Mesodermal cell (in vitro differentiated cells): ENCODE data around the gene HUS1B. TPM values are rescaled to one million over a fixed set of nuclear protein-coding genes. Genes with fewer than 3 reads are reported as not detected.
"Not testable (repeated sequence)": the region's sequence is repeated elsewhere in the genome, so short reads cannot be mapped to it uniquely, and the experiment has no call there.

Experiments
- H3K27ac ChIP-seq: 2 replicates; pipeline ENCODE4 v1.7.0; 2013; ENCODE audit warnings: mild to moderate bottlenecking, low read depth, low read length, moderate library complexity; ENCODE audit not compliant: severe bottlenecking
- H3K36me3 ChIP-seq: 2 replicates; pipeline ENCODE4 v1.7.1; 2013; ENCODE audit warnings: mild to moderate bottlenecking, low read length, moderate library complexity; ENCODE audit not compliant: control insufficient read depth, insufficient read depth
- H3K4me1 ChIP-seq: one replicate; pipeline ENCODE4 v1.7.1; 2013; ENCODE audit warnings: mild to moderate bottlenecking, low read length; ENCODE audit not compliant: insufficient read depth, control insufficient read depth, poor library complexity, severe bottlenecking
- H3K4me3 ChIP-seq: 2 replicates; pipeline ENCODE4 v1.7.0; 2013; ENCODE audit warnings: low read length, control low read depth, mild to moderate bottlenecking; ENCODE audit not compliant: insufficient read depth, poor library complexity, severe bottlenecking; ENCODE audit errors: extremely low read depth
- H3K9me3 ChIP-seq: 2 replicates; pipeline ENCODE4 v1.7.1; 2013; ENCODE audit warnings: mild to moderate bottlenecking, low read length, moderate library complexity; ENCODE audit not compliant: control insufficient read depth
- WGBS, 2 experiments: methylation state at CpG; one replicate each; pipeline ENCODE4 v1.1.5; 2013; ENCODE audit warnings: missing lambda C conversion rate in 2 of 2; ENCODE audit not compliant: insufficient coverage in 2 of 2; 5-methylcytosine and 5-hydroxymethylcytosine counted together
- polyA plus RNA-seq, 2 experiments: library from polyadenylated mRNA; stranded (reverse); fragments of 50-300 nt; gene quantifications; one replicate each; pipeline ENCODE4 v1.2.3, GENCODE V29; 2013

The HUS1B gene
- not detected for polyA plus RNA-seq (2013, experiment 1 of 2)
- not detected for polyA plus RNA-seq (2013, experiment 2 of 2)

DNA sequence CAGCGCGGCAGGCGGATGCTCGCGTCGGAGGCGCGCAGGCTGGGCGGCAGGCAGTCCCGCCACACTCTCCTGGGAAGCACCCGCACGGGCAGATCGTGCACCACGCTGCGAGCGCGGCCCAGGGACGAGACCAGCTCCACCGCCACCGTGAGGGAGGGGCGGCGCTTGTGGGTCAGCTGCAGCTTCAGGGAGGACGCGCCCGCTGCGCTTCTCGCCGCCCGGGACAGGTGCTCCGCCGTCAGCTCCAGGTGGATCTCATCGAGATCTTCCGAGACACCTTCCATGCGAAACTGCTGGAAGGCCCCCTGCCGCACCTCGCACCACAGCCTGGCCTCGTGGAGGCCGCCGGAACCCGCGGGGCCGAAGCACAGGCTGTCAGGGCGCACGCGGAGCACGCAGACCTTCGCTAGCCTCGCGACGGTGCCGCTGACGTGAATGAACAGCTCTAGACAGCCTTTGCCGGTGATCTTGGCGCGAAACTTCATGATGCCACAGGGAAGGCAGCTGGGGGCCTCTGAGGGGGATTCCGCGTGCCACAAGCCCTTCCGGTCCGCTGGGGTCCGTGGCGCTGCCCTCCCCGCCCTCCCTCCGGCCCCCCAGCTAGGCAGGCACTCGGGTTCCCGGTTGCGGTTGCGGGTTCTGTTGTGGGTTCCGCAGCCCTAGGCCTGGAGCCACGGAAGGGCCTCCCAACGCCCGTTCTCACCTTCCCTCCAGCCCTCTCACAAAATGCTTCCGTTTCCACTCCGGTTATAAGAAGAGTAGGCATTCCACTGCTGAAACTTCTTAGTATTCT lies at the start of gene HUS1B:
TSS of gene HUS1B (minus strand) at position 641 of the 793 bp plus-strand sequence. CDS start at position 485, 156 bp downstream.
- peaks cover 26% of the 10 kb centered on the region for H3K4me1 ChIP-seq
- no peak within 1 kb of the TSS for H3K27ac ChIP-seq
- no peak within 1 kb of the TSS for H3K4me3 ChIP-seq
- H3K9me3 ChIP-seq: no peaks in the 10 kb centered on the region
- peaks cover 8% of the 10 kb centered on the region for H3K36me3 ChIP-seq
- 96% methylated on average over 64 to 72 of the region's 73 CpGs for WGBS, 2 experiments

DNA sequence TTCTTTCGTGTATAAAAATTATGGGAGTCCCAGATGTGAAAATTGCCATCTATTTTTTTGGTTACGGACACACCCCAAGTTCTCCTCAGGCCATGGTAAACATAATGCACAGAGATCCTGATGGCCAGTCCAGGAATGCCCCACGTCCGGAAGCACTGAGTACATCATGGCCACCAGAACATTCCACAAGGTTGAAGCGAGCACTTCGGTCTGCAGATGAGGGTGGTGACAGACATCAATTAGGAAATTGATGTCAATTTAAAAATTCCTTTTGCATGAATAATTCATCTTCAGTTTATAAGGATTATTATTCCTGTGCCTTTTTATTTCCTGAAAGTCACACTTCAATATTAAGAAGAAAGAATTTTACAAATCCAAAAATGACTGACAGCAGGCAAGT lies 49.2 kb upstream of the HUS1B start:
- H3K9me3 ChIP-seq: no peaks in the 10 kb centered on the region
- no peak overlapping the region for H3K4me3 ChIP-seq
- peaks cover 5% of the 10 kb centered on the region for H3K4me1 ChIP-seq
- 97% methylated on average over 4 of the region's 6 CpGs; no CpG with 5 or more reads in 1 of the 2 experiments for WGBS, 2 experiments
- no peaks in the 10 kb centered on the region for H3K36me3 ChIP-seq
- H3K27ac ChIP-seq: no peak overlapping the region

DNA sequence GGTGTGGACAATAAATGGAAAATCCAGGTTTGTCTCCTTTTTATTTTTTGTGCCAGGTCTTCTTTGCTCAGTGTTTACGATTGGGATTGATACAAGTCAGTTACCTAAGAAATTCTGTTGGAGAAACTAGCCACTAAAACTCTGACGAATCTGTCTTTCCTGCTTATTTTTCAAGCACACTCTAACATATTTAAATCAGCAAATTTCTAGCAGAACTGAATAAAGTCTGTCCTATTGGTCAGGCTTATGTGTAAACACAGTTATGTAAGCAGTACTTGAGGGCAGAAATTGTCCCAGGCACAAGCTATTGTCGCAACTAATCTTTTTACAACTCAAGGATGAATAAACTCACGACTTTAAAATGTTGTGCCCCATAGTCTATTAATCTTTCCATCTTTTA lies 48.1 kb upstream of the HUS1B start:
- Histone ChIP-seq H3K4me1 (peaks cover 5% of the 10 kb centered on the region), H3K27ac (no peak overlapping the region), H3K9me3 (no peaks in the 10 kb centered on the region), H3K36me3 (no peaks in the 10 kb centered on the region), H3K4me3 (no peak overlapping the region)
- 44 to 100% methylated on average over 2 to 3 of the region's 4 CpGs for WGBS, 2 experiments

DNA sequence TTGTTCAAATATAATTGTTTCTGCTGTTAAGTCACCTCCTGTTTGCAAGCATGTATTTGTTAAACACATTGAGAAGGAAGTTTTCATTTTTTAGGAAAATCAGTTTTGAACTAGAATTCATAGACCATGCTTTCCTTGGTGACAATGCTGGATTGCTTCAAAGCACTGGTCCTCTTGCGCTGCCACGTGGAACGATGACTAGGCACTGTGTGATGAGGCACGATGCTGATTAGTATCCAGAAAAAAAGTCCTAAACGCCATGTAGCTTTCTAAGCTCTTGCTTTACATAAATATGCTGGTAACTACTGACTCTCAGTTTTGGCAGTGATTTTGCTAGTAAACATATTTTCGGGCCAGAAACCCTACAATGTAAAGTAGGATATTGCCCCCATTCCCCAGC lies 47.1 kb upstream of the HUS1B start:
- H3K4me1 ChIP-seq: peaks cover 5% of the 10 kb centered on the region
- H3K4me3 ChIP-seq: no peak overlapping the region
- no peak overlapping the region for H3K27ac ChIP-seq
- WGBS, 2 experiments: 92 to 94% methylated on average over 4 to 5 of the region's 6 CpGs
- H3K36me3 ChIP-seq: no peaks in the 10 kb centered on the region
- no peaks in the 10 kb centered on the region for H3K9me3 ChIP-seq

DNA sequence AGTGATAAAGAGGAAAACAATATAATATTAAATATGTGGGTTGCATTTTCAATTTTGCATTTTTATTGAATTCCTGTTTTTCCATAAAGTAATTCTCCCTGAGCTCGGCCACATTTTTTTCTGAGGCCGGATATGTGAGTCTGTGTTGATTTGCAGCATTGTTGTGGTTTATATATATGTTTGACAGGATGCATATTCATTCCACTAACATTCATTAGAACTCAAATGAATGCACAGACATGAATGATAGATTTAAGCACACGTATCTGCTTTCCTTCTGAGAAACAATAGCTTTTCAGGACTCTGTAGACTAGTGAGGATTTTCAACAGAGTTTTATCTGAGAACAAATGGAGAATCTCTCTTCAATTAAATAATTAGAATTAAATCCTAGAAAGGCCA lies 46.7 kb upstream of the HUS1B start:
- Histone ChIP-seq H3K36me3 (no peaks in the 10 kb centered on the region), H3K4me3 (no peak overlapping the region), H3K9me3 (no peaks in the 10 kb centered on the region), H3K27ac (no peak overlapping the region), H3K4me1 (peaks cover 5% of the 10 kb centered on the region)
- WGBS, 2 experiments: 100% methylated on average over 1 of the region's 3 CpGs; no CpG with 5 or more reads in 1 of the 2 experiments

DNA sequence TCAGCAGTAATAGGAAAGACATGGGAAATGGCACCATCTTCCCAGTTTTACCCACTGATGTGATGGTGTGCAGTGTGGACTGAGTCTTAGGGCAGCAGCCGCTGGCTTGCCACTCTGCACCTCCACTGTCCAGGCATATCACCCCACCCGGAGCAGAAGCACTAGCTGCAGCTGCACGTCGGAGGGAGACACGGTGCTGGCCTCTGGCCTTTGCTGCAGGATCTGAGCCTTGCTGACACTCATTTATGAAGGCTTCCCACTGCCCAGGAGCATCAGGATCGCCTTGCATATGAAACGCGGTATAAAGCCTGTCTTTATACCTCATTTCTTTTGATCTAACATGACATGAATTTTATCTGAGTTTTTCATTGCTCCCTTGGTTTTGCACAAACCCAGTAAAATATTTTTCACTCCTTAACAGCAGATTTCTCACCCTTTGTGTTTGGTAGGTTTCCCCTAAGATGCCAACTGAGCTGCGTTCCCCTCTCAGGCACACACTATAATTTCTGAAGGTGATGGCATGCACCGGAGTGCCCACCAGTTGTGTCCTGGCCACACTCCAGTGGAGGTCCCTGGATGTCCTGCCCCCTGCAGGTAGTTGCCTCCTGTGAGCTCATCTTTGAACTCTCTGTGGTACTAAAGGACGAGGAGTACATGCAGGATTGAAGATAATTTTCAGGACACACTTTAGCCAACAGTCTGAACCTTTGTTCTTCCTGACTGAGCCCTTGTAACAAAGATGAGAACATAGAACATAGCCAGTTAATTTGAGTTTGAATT lies 45.0 kb upstream of the HUS1B start:
- Histone ChIP-seq H3K4me3 (no peak overlapping the region), H3K4me1 (no peaks in the 10 kb centered on the region), H3K27ac (no peak overlapping the region), H3K9me3 (no peaks in the 10 kb centered on the region), H3K36me3 (no peaks in the 10 kb centered on the region)
- WGBS, 2 experiments: 57 to 65% methylated on average over 9 to 10 of the region's 11 CpGs

DNA sequence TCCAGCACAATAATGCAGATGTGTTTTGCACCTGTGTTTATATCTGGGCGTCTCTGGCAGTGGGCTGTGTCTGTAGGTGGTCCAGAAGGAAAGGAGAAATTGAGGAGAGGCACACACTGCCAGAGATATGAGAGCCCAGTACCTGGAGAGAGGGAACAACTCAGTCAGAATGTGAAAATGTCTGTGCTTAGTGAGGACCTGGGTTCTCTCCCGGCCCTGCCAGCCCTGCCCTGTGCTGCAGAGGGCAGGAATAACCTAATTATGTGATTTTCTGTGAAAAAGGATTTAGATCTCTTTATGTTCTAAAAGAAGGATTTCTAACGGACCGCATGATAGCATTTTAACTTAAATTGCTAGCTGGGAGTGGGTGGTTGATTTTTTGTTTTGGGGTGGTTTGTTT lies 44.3 kb upstream of the HUS1B start:
- no peak overlapping the region for H3K27ac ChIP-seq
- no peak overlapping the region for H3K4me3 ChIP-seq
- 50 to 74% methylated on average over 3 to 4 of the region's 4 CpGs for WGBS, 2 experiments
- no peaks in the 10 kb centered on the region for H3K36me3 ChIP-seq
- no peaks in the 10 kb centered on the region for H3K4me1 ChIP-seq
- no peaks in the 10 kb centered on the region for H3K9me3 ChIP-seq

DNA sequence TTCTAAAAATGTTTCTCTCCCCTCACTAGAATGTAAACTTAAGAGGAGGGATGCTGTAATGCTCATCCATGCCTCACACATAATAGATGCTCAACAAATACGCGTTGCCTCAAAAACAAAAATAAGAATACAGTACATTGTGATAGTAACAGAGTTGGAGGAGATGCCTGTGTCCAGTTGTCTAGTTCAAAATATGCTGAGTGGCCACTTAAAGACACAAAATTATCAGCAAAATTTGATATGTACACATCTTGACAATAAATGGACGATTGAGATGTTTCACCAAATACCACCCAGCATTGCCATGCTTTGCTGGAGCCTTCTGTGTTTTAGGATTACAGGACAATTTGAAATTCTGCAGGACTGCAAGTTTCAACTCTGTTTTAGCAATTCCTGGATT lies 43.6 kb upstream of the HUS1B start:
- 100% methylated on average over 3 of the region's 3 CpGs; no CpG with 5 or more reads in 1 of the 2 experiments for WGBS, 2 experiments
- no peaks in the 10 kb centered on the region for H3K4me1 ChIP-seq
- H3K4me3 ChIP-seq: no peak overlapping the region
- H3K27ac ChIP-seq: no peak overlapping the region
- H3K9me3 ChIP-seq: no peaks in the 10 kb centered on the region
- no peaks in the 10 kb centered on the region for H3K36me3 ChIP-seq

DNA sequence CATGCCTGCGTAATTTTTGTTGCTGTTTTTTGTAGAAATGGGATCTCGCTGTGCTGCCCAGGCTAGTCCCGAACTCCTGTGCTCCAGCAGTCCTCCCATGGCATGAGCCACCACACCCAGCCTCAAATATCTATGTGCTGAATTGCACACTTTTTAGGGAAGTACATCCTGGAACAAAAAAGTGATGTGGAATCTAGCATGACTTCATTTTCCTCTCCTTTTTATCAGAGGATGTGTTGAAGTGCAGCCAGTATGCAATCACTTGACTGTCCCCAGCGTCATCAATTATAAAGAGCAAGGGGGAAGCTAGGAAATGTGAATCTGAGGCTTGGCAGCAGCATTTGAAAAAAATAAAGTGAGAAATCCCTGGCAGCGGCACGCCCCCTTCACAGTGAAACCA lies 42.4 kb upstream of the HUS1B start:
- 50 to 61% methylated on average over 2 to 3 of the region's 6 CpGs for WGBS, 2 experiments
- Histone ChIP-seq H3K27ac (no peak overlapping the region), H3K4me1 (no peaks in the 10 kb centered on the region), H3K9me3 (no peaks in the 10 kb centered on the region), H3K4me3 (no peak overlapping the region), H3K36me3 (no peaks in the 10 kb centered on the region)

DNA sequence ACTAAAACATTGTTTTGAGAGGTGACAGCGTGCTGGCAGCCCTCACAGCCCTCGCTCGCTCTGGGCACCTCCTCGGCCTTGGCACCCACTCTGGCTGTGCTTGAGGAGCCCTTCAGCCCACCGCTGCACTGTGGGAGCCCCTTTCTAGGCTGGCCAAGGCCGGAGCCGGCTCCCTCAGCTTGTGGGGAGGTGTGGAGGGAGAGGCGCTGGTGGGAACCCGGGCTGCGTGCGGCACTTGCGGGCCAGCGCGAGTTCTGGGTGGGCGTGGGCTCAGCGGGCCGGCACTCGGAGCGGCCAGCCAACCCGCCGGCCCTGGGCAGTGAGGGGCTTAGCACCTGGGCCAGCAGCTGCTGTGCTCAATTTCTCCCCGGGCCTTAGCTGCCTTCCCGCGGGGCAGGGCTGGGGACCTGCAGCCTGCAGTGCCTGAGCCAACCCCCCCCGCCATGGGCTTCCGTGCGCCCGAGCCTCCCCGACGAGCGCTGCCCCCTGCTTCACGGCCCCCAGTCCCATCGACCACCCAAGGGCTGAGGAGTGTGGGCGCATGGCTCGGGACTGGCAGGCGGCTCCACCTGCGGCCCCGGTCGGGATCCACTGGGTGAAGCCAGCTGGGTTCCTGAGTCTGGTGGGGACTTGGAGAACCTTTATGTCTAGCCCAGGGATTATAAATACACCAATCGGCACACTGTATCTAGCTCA lies 37.7 kb upstream of the HUS1B start:
- WGBS, 2 experiments: 96 to 98% methylated on average over 7 to 39 of the region's 40 CpGs
- H3K36me3 ChIP-seq: peaks cover 10% of the 10 kb centered on the region
- not testable (repeated sequence) for H3K4me1 ChIP-seq, H3K9me3 ChIP-seq, H3K27ac ChIP-seq, H3K4me3 ChIP-seq
